GM18505 (cell line): ENCODE data around the gene FER1L5.

Experiments
- ATAC-seq: cut with Tn5 transposase; IDR thresholded peaks from one replicate; pipeline ENCODE4 v1.9.1; 2021; ENCODE audit not compliant: unreplicated experiment
- POLR2A ChIP-seq: IDR thresholded peaks from 4 replicates; pipeline ENCODE4 v1.6.1; 2011; ENCODE audit warnings: borderline replicate concordance; ENCODE audit not compliant: insufficient read depth, insufficient read length; ENCODE audit errors: extremely low read depth

The FER1L5 gene

GRCh38 chr2:96747061-96747617 lies 104.6 kb downstream of the FER1L5 start:
- no peak for ATAC-seq
- no peak for TF ChIP-seq POLR2A

DNA sequence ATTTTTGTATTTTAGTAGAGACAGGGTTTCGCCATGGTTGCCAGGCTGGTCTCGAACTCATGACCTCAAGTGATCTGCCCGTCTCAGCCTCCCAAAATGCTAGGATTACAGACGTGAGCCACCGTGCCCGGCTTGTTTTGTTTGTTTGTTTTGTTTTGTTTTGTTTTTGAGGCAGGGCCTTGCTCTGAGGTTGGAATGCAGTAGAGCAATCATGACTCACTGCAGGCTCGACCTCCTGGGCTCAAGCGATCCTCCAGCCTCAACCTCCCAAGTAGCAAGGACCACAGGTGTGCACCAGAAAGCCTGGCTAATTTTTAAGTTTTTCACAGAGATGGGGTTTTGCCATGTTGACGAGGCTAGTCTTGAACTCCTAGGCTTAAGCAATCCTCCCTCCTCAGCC lies 109.2 kb downstream of the FER1L5 start:
- no peak for TF ChIP-seq POLR2A
- ATAC-seq: no peak

DNA sequence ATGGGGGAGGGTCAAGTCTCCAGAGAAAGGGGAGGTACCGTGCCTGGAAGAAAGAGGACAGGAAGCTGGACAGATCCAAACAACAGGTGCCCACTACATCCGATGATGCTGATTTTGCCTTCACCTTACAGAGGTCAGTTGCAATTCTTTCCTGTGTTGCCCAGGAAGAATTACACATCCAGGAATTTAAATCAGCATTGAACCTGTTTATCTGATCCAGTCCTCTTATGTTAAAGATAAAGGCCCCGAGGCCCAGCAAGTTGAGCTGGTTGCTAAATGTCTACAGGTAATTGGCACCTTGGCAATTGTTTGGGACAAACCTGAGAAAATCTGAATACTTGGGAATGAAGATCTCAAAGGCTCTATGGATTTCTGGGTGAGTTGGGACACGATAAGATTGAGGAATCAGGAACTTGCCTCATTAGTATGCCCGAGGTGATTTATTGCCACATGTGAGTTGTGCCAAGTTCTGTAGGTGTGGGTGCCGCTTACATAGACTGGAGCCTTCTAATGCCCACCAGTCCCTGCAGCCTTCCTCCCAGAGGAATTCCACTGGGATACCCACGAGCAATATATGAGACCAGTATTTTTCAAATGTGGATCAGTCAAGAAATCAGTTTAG lies 111.2 kb downstream of the FER1L5 start:
- TF ChIP-seq POLR2A: no peak
- no peak for ATAC-seq

DNA sequence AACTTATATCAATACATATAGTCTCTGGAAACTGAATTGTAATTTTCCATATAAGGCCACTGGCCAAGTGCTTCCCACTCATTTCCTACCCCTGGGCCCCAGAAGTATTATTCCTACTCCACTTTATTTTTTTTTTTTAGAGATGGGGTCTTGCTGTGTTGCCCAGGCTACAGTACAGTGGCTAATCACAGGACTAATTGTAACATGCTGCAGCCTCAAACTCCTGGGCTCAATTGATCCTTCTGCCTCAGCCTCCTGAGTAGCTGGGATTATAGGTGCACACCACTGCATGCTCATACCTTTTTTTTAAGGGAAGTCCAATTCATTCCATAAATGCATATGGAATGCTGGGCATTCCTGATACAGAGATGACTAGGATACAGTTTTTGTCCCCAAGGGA lies 111.8 kb downstream of the FER1L5 start:
- no peak for ATAC-seq
- no peak for TF ChIP-seq POLR2A
